Right ventricle myocardium inferior (tissue), 1 donor: Measurements from ENCODE around the gene POLE. TPM values are rescaled to one million over a fixed set of nuclear protein-coding genes. Genes with fewer than 3 reads are reported as not detected.
A peak's percentile ranks its signal among the peaks of the same experiment; 100 is the strongest.

Experiments
- ATAC-seq: fragments of 200-7000 bp; cut with Tn5 transposase; one replicate; pipeline ENCODE4 v1.9.1; 2020; ENCODE audit warnings: mild to moderate bottlenecking, moderate library complexity
- DNase-seq: peaks from one replicate; pipeline ENCODE4 v3.0.0; 2021; ENCODE audit errors: missing footprints
- intact Hi-C: fragments of 100-400 bp; cut with DNase I; formaldehyde crosslinking; loops from one replicate; pipeline ENCODE4 v1.11.0; 2022
- total RNA-seq: library from RNA; stranded (reverse); fragmentation: NEBNext Ultra II Directional; extraction: Animal tissue kit (Norgen Biotek cat#: 25700); gene quantifications from one replicate; pipeline ENCODE4 v1.2.1, GENCODE V29; 2021
- donor health status: DM: no; HTN: yes; CAD: no; lungs with severe emphysema.

The POLE gene
- total RNA-seq, 1 donor from 2014 or later = 12.1 TPM

DNA sequence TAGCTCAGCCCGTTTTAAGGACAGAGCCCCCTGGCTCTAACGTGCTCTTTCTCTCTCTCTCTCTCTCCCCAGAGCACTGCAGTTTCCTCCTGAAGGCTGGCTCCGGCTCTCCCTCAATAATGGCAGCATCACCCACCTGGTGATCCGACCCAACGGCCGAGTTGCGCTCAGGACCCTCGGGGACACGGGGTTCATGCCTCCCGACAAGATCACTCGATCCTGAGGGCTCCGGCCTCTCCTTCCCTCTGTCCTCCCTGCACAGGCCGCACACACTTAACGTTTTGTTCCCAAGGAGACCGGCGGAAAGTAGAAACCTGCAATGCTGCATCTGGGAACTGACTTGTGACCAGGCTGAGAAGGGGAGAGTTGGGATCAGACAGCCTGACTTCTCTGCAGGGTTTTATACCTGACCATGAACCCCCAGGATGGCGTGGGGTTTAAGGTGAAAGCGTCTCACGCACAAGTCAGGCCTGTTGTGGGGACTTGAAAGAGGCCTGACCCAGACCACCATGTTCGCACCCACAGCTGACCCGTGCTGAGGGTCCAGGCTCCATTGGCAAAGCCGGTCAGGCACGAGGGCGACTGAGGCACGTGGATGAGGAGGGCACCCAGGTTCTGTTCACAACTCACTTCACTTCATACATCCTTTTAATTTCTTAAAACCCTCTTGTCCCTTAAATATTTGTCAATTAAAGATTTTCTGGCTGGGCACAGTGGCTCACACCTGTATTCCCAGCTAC is 33.6 kb upstream of the POLE start:
- intact Hi-C loops = no loop called here
- no peak for ATAC-seq
- no peak for DNase-seq

- DNase-seq (no peak), ATAC-seq (no peak)
- intact Hi-C loops = no loop called here
Measured at GRCh38 chr12:132719954-132720324, 32.8 kb upstream of the POLE start.

DNA sequence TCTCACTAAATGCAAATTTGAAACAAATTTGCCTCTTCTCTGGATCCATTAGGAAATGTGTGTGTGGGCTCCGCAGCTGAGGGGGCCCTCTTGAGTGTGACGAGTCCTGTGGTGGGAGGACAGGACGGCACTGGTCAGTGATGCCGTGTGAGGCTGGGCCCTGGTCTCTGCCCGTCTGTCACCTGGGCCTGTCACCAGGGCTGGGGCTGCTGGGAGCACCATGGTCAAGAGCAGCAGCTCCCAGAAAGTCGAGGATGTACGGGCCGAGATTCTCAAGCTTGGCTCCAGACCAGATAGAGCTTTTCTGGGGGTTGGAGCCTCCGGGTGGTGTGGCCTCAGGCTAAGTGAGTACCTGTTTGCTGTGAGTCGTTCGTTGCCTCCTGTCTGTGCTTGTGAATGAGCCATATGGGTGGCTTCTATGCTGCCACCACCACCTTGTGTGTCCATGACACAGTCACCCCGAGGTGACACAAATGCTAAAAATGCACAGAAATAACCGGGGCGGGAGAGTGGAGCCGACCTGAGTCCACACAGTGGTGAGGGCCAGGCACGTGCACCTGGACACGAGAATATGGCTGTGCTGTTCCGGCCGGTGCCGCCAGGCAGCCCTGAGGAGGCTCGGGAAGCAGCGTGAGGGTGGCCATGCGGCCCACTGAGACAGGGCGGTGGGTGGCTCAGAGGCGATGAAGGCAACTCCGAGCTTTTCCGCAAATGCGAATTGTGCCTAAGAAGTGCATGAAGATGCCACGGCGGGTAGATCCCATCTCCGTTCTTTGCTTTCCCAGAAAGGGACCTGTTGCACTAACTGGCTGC is 32.2 kb upstream of the POLE start:
- intact Hi-C loops = no loop called here
- no peak for ATAC-seq
- no peak for DNase-seq

DNA sequence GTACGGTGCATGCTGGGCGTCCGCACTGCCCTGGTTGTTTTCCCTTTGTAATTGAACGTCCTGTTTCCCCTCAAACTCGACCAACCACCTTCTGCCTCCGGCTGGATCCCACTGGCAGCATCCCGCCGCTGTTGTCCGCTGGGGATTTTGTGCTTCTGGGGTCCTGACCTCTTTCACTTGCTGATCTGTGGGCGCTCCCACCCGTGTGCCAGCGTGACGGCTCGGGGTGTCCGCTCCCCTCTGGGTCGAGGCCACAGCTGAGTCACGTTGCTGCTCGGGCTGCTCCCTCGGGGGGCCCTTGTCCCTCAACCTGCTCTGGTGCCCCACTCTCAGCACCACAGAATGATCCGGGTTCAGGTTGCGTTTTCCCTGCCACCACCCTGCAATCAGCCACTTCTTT is 31.5 kb upstream of the POLE start:
- intact Hi-C loops = no loop called here
- DNase-seq = no peak
- no peak for ATAC-seq

DNA sequence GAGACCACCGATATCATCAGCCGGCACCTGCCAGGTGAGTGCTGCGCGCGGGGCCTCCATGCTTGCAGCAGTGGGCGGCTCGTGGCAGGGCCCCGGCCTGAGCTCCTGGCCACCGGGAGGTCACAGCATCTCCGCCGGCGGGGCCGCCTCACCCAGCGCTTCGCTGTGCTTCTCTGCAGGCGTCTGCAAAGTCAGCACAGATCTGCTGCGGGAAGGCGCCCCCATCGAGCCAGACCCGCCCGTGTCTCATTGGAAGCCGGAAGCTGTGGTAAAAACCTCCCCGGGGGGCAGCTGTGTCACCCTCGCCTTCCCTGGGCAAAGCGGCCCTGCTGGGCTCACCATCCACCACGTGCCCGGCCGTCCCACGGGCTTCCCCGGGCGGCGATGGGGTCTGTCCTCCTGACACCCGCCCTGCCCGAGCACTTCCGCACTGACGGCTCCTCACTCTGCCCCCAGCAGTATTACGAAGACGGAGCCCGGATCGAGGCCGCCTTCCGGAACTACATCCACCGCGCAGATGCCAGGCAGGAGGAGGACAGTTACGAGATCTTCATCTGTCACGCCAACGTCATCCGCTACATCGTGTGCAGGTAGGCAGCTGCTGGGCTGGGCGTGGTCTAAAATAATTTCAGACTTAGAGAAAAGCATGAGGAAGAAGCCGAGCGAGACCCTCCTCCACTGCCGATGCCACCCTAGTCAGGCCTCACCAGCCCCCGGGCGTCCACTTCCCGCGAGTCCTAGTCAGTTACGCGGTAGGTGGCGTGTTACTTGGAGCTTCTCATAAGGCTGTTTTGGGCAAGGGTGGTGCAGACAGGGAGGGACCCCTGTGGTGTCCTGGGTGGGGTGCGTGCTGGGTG is 30.6 kb upstream of the POLE start:
- no peak for DNase-seq
- intact Hi-C loops = no loop called here
- ATAC-seq = no peak

- intact Hi-C loops = no loop called here
- DNase-seq (no peak), ATAC-seq (no peak)
Measured at GRCh38 chr12:132717011-132717410, 29.9 kb upstream of the POLE start.

DNA sequence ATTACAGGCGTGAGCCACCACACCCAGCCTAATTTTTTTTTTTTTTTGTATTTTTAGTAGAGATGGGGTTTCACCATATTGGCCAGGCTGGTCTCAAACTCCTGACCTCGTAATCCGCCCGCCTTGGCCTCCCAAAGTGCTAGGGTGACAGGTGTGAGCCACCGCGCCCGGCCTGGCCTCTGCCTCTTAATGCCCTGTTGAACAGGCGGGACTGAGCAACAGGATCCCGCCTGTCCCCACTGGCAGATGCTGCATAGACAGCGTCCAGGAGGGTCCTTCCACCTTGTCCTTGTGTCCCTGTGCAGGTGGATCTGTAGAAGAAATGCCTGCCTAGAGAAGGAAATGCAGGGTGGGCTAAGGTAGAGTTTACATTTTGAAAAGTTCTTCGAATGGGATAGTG is 29.2 kb upstream of the POLE start:
- DNase-seq (no peak), ATAC-seq (no peak)
- intact Hi-C loops = no loop called here

- intact Hi-C loops = no loop called here
Measured at GRCh38 chr12:132715874-132716273, 28.7 kb upstream of the POLE start.

DNA sequence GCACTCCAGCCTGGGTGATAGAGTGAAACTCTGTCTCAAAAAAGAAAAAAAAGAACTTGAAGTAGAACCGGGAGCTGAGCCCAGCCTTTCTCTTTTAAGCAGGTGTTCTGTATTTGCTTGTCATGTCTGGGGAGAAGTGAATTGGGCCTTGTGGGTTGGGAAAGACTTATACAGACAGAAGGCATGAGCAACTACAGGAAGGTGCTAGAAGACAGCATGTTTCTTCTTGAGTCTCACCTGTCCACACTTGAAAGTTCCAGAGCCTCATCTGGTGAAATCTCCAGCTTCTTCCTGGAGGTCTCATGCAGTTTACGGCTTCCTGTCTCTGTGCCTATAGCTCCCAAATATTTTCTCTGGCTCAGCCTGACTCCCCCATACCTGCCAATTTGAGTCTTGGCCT is 26.0 kb upstream of the POLE start:
- intact Hi-C loops = no loop called here
- no peak for ATAC-seq

More at GRCh38 chr12:132715874-132716273, 28.7 kb upstream of the POLE start:
- no peak for DNase-seq
- ATAC-seq = no peak

DNA sequence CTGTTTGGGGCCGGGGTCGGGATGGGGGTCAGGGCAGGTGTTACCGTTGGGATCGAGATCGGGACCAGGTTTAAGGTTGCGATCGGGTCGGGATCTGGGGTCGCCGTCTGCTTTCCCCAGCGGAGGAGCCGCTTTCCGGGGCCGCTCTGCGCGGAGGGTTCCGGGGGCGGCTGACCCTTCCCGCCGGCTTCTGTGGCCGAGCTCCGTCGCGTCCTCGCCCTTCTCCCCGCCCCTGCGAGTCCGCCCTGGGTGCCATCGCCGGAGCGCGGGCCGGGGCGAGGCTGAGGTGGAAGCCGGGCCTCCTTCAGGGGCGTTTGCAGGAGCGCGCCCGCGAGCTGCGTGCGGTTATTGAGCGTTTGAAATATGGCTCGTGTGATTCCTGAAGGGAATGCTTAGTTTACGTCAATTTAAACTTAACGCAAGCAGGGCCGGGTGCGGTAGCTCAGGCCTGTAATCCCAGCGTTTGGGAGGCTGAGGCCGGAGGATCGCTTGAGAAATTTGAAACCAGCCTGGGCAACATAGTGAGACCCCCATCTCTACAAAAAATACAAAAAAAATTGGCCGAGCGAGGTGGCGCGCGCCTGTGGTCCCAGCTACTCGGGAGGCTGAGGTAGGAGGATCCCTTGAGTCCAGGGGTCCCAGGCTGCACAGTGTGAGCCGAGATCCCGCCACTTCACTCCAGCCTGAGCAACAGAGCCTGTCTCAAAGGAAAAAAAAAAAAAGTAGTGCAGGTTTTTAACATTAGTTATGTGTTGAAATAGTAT is 24.1 kb upstream of the POLE start:
- no peak for ATAC-seq
- intact Hi-C loops = no loop called here

More for the DNA sequence above, 26.0 kb upstream of the POLE start:
- no peak for DNase-seq

DNA sequence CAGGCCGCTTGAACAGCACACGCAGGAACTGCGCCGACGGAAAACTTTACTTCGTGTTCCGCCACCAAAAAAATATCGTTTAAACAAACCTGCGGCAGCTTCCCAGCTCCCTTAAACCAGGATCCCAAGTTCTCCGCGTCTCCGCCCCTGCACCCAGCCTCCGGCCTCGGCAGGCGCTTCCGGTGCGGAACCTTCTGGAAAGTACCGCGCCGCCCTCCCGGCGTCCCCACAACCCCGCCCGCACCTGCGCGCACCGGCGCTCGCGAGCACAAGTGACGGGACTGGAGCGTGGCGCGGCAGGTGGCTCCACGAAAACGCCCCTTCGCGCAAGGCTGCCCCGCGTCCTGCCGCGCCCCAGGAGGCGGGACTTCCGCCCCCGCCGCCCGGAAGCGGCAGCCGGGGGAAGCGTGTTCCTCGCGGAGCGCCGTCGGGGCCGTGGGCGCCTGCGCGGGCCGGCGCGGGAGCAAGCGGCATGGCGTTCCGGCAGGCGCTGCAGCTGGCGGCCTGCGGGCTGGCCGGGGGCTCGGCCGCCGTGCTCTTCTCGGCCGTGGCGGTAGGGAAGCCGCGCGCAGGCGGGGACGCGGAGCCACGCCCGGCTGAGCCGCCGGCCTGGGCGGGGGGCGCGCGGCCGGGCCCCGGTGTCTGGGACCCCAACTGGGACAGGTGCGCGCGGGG is 23.4 kb upstream of the POLE start, which contains the start of gene PGAM5:
TSS of gene PGAM5 (plus strand) at position 438 of the 675 bp plus-strand sequence. CDS start at position 473, 35 bp downstream.
- DNase-seq (peak; percentile 92), ATAC-seq (peak; percentile 96)
- intact Hi-C loops = no loop called here

More for the DNA sequence above, 24.1 kb upstream of the POLE start:
- DNase-seq = no peak

- DNase-seq = no peak
- ATAC-seq = peak; percentile 36
- intact Hi-C loops = no loop called here
Measured at GRCh38 chr12:132710043-132710404, 22.9 kb upstream of the POLE start.

DNA sequence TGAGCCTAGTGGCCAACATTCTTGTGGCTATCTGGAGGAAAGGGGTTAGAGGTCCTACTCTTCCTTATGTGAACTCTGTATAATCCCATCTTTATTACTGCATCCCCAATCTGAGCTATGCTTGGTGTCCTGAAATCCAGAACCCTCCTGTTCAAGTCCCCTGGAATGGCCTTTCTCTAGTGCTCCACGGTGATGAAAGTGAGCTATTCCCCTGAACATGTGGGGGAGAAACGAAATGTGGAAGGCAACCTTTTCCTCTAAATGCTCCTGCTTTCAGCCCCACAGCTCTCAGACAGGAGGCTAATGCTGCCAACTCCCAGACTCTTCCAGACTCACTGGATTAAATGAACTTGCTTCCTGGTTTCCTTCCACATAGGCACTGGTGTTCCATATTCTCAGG is 21.0 kb upstream of the POLE start:
- intact Hi-C loops = no loop called here
- ATAC-seq = no peak
- DNase-seq = no peak

- intact Hi-C loops = no loop called here
- DNase-seq = no peak
- ATAC-seq = no peak
Measured at GRCh38 chr12:132707241-132707640, 20.1 kb upstream of the POLE start.

GRCh38 chr12:132703641-132704040 is 16.5 kb upstream of the POLE start:
- DNase-seq (no peak), ATAC-seq (no peak)
- intact Hi-C loops = no loop called here

- intact Hi-C loops = no loop called here
- no peak for DNase-seq
- ATAC-seq = no peak
Measured at GRCh38 chr12:132702640-132703039, 15.5 kb upstream of the POLE start.

GRCh38 chr12:132700212-132700822 is 13.2 kb upstream of the POLE start:
- ATAC-seq = no peak

DNA sequence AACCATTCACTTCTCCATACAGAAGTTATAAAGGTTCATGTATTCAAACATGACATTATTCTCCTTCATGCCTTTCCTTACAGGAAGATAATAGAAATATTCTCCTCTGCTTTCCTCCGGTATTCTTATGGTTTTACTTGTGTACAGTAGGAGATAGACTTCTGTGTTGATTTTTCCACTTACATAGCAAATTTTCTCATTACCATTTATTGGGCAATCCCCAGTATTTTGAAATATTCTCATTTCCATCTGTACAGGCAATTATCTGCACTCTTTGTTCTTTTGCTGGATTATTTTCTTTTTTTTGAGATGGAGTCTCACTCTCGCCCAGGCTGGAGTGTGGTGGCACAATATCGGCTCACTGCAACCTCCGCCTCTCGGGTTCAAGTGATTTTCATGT is 11.2 kb upstream of the POLE start:
- intact Hi-C loops = no loop called here
- ATAC-seq (no peak), DNase-seq (no peak)

More at GRCh38 chr12:132700212-132700822, 13.2 kb upstream of the POLE start:
- no peak for DNase-seq
- intact Hi-C loops = no loop called here
